ENCODE measurements around the gene NKG7.

Gene NKG7

GRCh38 chr19:51342631-51343569, 29.6 kb downstream of the NKG7 start:
- no peak for TF ChIP-seq EZH2phosphoT487 (IDR thresholded peaks at IDR 0.05; ENCODE audit: low read depth)
- no peak for TF ChIP-seq CTCF (IDR thresholded peaks at IDR 0.05; ENCODE audit: low read depth, low read length)
- Histone ChIP-seq H2AFZ (ENCODE audit: low read depth, low read length) (no peak overlapping the region), H3K27ac (ENCODE audit: low read length) (no peak overlapping the region), H3K27me3 (ENCODE audit: low read depth, low read length) (peaks cover 9% of the 10 kb centered on the region; the same call in 1 of the 2 replicates), H3K9me3 (ENCODE audit: insufficient read depth, low read length) (no peaks in the 10 kb centered on the region), H3K36me3 (replicated peaks; ENCODE audit: low read depth, low read length) (peaks cover 9% of the 10 kb centered on the region), H3K4me3 (ENCODE audit: low read length) (no peak overlapping the region), H4K20me1 (ENCODE audit: insufficient read depth, low read length) (no peaks in the 10 kb centered on the region), H3K79me2 (ENCODE audit: low read length) (no peaks in the 10 kb centered on the region), H3K4me2 (ENCODE audit: low read length) (no peak overlapping the region), H3K9ac (ENCODE audit: low read length) (no peak overlapping the region), H3K4me1 (ENCODE audit: low read length) (peaks cover 19% of the 10 kb centered on the region)

DNA sequence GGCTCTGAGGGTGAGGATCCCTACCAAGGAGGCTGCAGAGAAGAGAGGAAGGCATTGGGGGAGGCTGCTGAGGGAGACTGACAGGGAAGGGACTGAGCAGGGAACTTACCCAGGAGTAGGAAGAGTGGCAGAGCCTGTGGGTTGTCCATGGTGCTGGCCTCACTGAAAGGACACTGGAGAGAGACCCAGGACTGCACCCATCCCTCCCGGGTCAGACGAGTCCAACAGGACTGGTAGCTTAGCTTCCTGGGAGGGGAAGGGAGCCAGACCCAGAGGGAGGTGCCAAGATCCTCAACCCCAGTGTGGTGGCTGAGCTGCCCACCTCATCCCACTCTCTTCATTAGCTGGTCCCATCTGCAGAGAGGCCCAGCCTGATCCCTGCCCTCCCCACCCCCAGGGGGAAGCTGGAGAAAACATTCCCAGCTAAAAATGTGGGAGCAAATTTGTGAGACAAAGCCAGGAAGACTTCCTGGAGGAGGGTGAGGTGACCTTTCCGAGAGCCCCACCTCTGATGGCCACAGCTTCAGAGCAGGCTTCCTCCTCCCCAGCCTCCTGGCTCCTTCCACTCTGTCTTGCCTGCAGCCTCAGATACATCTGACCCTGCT, 30.4 kb downstream of the NKG7 start, which contains the start of gene VSIG10L:
VSIG10L (minus strand) TSS at position 164 of the 605 bp plus-strand sequence; CDS start at position 149, 15 bp downstream.
- Histone ChIP-seq H3K27ac (ENCODE audit: low read length) (no peak within 1 kb of the TSS), H4K20me1 (ENCODE audit: insufficient read depth, low read length) (no peaks in the 10 kb centered on the region), H3K36me3 (replicated peaks; ENCODE audit: low read depth, low read length) (peaks cover 9% of the 10 kb centered on the region), H3K79me2 (ENCODE audit: low read length) (no peaks in the 10 kb centered on the region), H3K9ac (ENCODE audit: low read length) (no peak within 1 kb of the TSS), H3K4me1 (ENCODE audit: low read length) (peaks cover 19% of the 10 kb centered on the region), H3K4me3 (ENCODE audit: low read length) (no peak within 1 kb of the TSS), H3K4me2 (ENCODE audit: low read length) (no peak within 1 kb of the TSS), H3K27me3 (ENCODE audit: low read depth, low read length) (peaks cover 9% of the 10 kb centered on the region; the same call in 1 of the 2 replicates), H3K9me3 (ENCODE audit: insufficient read depth, low read length) (no peaks in the 10 kb centered on the region), H2AFZ (ENCODE audit: low read depth, low read length) (no peak within 1 kb of the TSS)
- TF ChIP-seq CTCF (IDR thresholded peaks at IDR 0.05; ENCODE audit: low read depth, low read length) = no peak
- TF ChIP-seq EZH2phosphoT487 (IDR thresholded peaks at IDR 0.05; ENCODE audit: low read depth) = no peak

GRCh38 chr19:51341066-51341465, 31.4 kb downstream of the NKG7 start:
- Histone ChIP-seq H3K9ac (ENCODE audit: low read length) (no peak overlapping the region), H3K4me2 (ENCODE audit: low read length) (no peak overlapping the region), H3K27ac (ENCODE audit: low read length) (no peak overlapping the region), H2AFZ (ENCODE audit: low read depth, low read length) (no peak overlapping the region), H3K4me1 (ENCODE audit: low read length) (peaks cover 19% of the 10 kb centered on the region), H3K9me3 (ENCODE audit: insufficient read depth, low read length) (no peaks in the 10 kb centered on the region), H3K4me3 (ENCODE audit: low read length) (no peak overlapping the region), H3K36me3 (replicated peaks; ENCODE audit: low read depth, low read length) (peaks cover 6% of the 10 kb centered on the region), H4K20me1 (ENCODE audit: insufficient read depth, low read length) (no peaks in the 10 kb centered on the region), H3K79me2 (ENCODE audit: low read length) (no peaks in the 10 kb centered on the region), H3K27me3 (ENCODE audit: low read depth, low read length) (peaks cover 9% of the 10 kb centered on the region; the same call in 1 of the 2 replicates)
- no peak for TF ChIP-seq CTCF (IDR thresholded peaks at IDR 0.05; ENCODE audit: low read depth, low read length)
- TF ChIP-seq EZH2phosphoT487 (IDR thresholded peaks at IDR 0.05; ENCODE audit: low read depth) = no peak
